Kasumi-1 (cell line): Measurements from ENCODE around the gene GRK5.

ENCODE experiments used
- DNase-seq, 2 experiments: peaks; one replicate each; lab custom pipeline; 2025; lab: John Stamatoyannopoulos, UW

Gene GRK5

GRCh38 chr10:119481781-119482426 is 274.5 kb downstream of the GRK5 start:
- no peak for DNase-seq

- DNase-seq, result no peak
Observed at GRCh38 chr10:119483001-119483400, 275.6 kb downstream of the GRK5 start.

- no peak for DNase-seq
Observed at GRCh38 chr10:119483839-119484238, 276.5 kb downstream of the GRK5 start.

GRCh38 chr10:119488675-119489074 is 281.3 kb downstream of the GRK5 start:
- no peak for DNase-seq

GRCh38 chr10:119489991-119490326 is 282.6 kb downstream of the GRK5 start:
- no peak for DNase-seq

GRCh38 chr10:119491966-119492757 is 284.8 kb downstream of the GRK5 start:
- peak; percentile 25 to 43 for DNase-seq

- no peak for DNase-seq
Observed at GRCh38 chr10:119493155-119493554, 285.8 kb downstream of the GRK5 start.

- no peak for DNase-seq
Observed at GRCh38 chr10:119494236-119495020, 287.1 kb downstream of the GRK5 start.

GRCh38 chr10:119495021-119495505 is 287.7 kb downstream of the GRK5 start:
- DNase-seq, result no peak

GRCh38 chr10:119495545-119495944 is 288.2 kb downstream of the GRK5 start:
- no peak for DNase-seq

- DNase-seq, result no peak
Observed at GRCh38 chr10:119496273-119496672, 288.9 kb downstream of the GRK5 start.

- DNase-seq, result no peak
Observed at GRCh38 chr10:119497243-119497642, 289.9 kb downstream of the GRK5 start.

- no peak for DNase-seq
Observed at GRCh38 chr10:119498889-119499676, 291.7 kb downstream of the GRK5 start.

GRCh38 chr10:119499677-119500002 is 292.3 kb downstream of the GRK5 start:
- no peak for DNase-seq

- no peak for DNase-seq
Observed at GRCh38 chr10:119500123-119500795, 292.9 kb downstream of the GRK5 start.

- DNase-seq, result no peak
Observed at GRCh38 chr10:119500821-119501220, 293.4 kb downstream of the GRK5 start.

- no peak for DNase-seq
Observed at GRCh38 chr10:119501690-119502089, 294.3 kb downstream of the GRK5 start.

GRCh38 chr10:119502209-119502608 is 294.8 kb downstream of the GRK5 start:
- peak in 1 of 2 experiments; percentile 10 for DNase-seq

GRCh38 chr10:119502618-119503155 is 295.3 kb downstream of the GRK5 start:
- no peak for DNase-seq

GRCh38 chr10:119503821-119504220 is 296.4 kb downstream of the GRK5 start:
- no peak for DNase-seq

- DNase-seq, result no peak
Observed at GRCh38 chr10:119504651-119505050, 297.3 kb downstream of the GRK5 start.
